Measurements from ENCODE around the gene CDKN1C.

Gene CDKN1C

DNA sequence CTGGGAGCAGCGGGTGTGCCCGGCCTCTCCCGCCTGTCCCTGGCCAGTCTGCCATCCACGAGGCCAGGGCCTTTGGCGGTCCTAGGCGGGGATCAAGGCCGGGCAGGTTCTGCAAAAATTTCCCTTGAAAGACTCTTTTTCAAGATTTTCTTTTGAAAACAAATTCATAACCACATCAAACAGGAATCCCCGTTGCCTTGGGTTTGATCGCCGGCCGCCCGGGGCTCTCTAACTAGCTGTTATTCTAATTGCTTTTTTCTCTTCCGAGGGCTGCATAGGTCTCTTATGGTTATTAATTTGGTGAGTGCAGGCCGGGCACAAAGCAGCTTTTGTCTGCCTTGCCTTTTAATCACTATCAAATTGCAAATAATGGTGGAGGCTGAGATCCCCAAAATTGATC is 42.0 kb downstream of the CDKN1C start:
- TF ChIP-seq CTCF (conservative IDR thresholded peaks at IDR 0.05; ENCODE audit: low read depth, low read length), result no peak
- DNase-seq (ENCODE audit: low read depth), result no peak

DNA sequence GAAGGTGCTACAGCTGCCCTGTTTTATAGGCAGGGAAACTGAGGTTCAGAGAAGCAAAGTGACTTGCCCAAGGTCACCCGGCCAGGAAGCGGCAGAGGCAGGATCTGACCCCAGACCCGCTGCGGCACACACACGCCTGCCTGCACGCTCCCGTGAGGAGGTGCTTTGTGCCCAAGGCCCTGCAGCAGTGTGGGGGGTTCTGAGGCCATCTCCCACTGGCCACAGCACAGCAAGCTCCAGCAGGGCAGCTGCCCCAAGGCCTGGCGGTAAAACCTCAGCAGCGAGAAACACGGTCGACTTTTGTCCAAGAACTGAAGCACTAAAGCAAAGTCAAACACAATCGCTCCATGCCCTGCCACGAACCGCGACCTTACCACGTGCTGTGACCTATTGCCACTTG is 42.7 kb downstream of the CDKN1C start:
- no peak for TF ChIP-seq CTCF (conservative IDR thresholded peaks at IDR 0.05; ENCODE audit: low read depth, low read length)
- DNase-seq (ENCODE audit: low read depth), result no peak
- H3K4me3 ChIP-seq (ENCODE audit: low read length), result no peak overlapping the region

More for the DNA sequence above, 42.0 kb downstream of the CDKN1C start:
- no peak overlapping the region for H3K4me3 ChIP-seq (ENCODE audit: low read length)

DNA sequence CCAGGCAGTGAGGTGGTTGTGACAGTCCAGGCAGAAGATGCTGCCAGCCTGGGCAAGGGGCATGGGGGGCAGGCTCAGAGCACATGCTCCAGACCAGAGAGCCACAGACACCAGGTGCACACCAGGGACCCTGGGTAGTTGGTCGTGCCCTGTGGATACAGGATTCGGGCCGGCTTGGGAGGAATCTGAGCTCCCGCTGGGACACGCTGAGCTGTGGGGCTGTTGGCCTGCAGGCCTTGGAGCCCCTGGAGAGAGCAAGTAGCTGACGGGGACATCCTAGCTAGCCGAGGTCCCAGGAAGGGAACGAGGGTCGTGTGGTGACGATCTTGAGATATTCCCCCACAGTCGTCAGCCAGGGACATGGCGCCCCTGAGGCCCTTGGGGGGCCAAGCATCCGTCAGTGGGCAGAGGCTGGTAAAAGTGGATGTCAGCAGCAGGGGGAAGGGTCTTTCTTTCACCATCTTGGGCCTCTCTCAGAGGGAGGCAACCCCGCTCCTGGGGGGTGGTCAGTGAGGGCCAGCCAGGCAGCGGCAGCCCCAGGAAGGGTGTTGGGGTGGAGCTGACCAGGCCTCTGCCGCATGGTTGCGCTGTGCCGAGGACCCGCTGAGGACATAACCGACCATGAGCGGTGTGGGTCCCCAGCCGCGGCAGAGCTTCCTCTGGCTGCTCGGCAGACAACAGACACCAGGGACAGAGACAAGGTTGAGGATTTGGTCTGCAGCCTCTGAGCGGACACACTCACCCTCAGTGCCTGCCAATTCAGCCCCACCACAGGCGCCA is 44.0 kb downstream of the CDKN1C start:
- DNase-seq (ENCODE audit: low read depth), result no peak
- H3K4me3 ChIP-seq (ENCODE audit: low read length), result no peak overlapping the region
- TF ChIP-seq CTCF (conservative IDR thresholded peaks at IDR 0.05; ENCODE audit: low read depth, low read length), result no peak

GRCh38 chr11:2839395-2839943 is 46.1 kb downstream of the CDKN1C start:
- no peak for DNase-seq (ENCODE audit: low read depth)
- H3K4me3 ChIP-seq (ENCODE audit: low read length), result no peak overlapping the region
- TF ChIP-seq CTCF (conservative IDR thresholded peaks at IDR 0.05; ENCODE audit: low read depth, low read length), result no peak

GRCh38 chr11:2838676-2839294 is 46.8 kb downstream of the CDKN1C start:
- TF ChIP-seq CTCF (conservative IDR thresholded peaks at IDR 0.05; ENCODE audit: low read depth, low read length), result no peak
- DNase-seq (ENCODE audit: low read depth), result no peak

DNA sequence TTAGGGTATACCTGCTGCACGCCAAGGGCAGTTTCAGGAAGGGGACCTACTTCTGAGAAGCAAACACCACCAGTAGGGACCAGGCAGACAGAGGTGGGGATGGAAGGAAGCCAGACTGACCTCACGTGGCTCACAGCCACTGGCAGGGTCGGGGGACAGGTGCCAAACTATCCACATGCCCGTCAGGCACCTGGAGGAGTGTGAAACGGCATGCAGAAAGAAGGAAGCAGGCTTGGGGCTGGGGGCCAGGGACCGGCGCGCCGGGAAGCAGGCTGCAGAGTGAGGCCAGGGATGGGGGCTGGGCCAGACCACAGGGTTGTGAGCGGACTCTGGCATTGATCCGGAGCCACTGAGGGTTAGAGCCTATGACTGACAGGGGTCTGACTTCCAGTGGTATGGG is 47.5 kb downstream of the CDKN1C start:
- no peak for TF ChIP-seq CTCF (conservative IDR thresholded peaks at IDR 0.05; ENCODE audit: low read depth, low read length)
- no peak overlapping the region for H3K4me3 ChIP-seq (ENCODE audit: low read length)
- no peak for DNase-seq (ENCODE audit: low read depth)

More at GRCh38 chr11:2838676-2839294, 46.8 kb downstream of the CDKN1C start:
- H3K4me3 ChIP-seq (ENCODE audit: low read length), result no peak overlapping the region

Data from retinal pigment epithelial cell (primary cell).